ENCODE results near the gene CLASP2. TPM values are rescaled to one million over a fixed set of nuclear protein-coding genes. Genes with fewer than 3 reads are reported as not detected.

Gene CLASP2
- total RNA-seq, 2 experiments from 2014 or later = 40.6 to 43.0 TPM

- no peak overlapping the region for H3K27ac Mint-ChIP-seq
- no peaks in the 10 kb centered on the region for H3K9me3 Mint-ChIP-seq
- CTCF ChIA-PET = no interaction called here
- H3K36me3 Mint-ChIP-seq (ENCODE audit: low read depth) = no peaks in the 10 kb centered on the region
- no peak for DNase-seq
- POLR2A ChIA-PET = no interaction called here
- H3K4me1 Mint-ChIP-seq = no peaks in the 10 kb centered on the region
- no peak overlapping the region for H3K4me3 Mint-ChIP-seq
- H3K27me3 Mint-ChIP-seq = no peaks in the 10 kb centered on the region
Measured at GRCh38 chr3:33592999-33593398, 125.1 kb downstream of the CLASP2 start.

GRCh38 chr3:33590541-33590940 is 127.5 kb downstream of the CLASP2 start:
- ChIA-PET POLR2A (no interaction called here), CTCF (no interaction called here)
- DNase-seq = no peak
- Mint-ChIP-seq H3K36me3 (ENCODE audit: low read depth) (no peaks in the 10 kb centered on the region), H3K9me3 (no peaks in the 10 kb centered on the region), H3K27ac (no peak overlapping the region), H3K27me3 (no peaks in the 10 kb centered on the region), H3K4me3 (no peak overlapping the region), H3K4me1 (no peaks in the 10 kb centered on the region)

- CTCF ChIA-PET = no interaction called here
- no peaks in the 10 kb centered on the region for H3K36me3 Mint-ChIP-seq (ENCODE audit: low read depth)
Measured at GRCh38 chr3:33586402-33586801, 131.7 kb downstream of the CLASP2 start.

GRCh38 chr3:33582234-33582633 is 135.8 kb downstream of the CLASP2 start:
- no peaks in the 10 kb centered on the region for H3K9me3 Mint-ChIP-seq
- no peak overlapping the region for H3K4me3 Mint-ChIP-seq
- ChIA-PET CTCF (interaction anchor here (0.6 kb wide), 2 partner anchors 22 to 72 kb away, joined by 3 to 4 read pairs; no protein-coding TSS in a partner anchor), POLR2A (no interaction called here)
- DNase-seq = no peak
- H3K27me3 Mint-ChIP-seq = no peaks in the 10 kb centered on the region
- H3K27ac Mint-ChIP-seq = no peak overlapping the region
- H3K36me3 Mint-ChIP-seq (ENCODE audit: low read depth) = no peaks in the 10 kb centered on the region
- H3K4me1 Mint-ChIP-seq = no peaks in the 10 kb centered on the region

More at GRCh38 chr3:33586402-33586801, 131.7 kb downstream of the CLASP2 start:
- H3K27ac Mint-ChIP-seq = no peak overlapping the region
- no peaks in the 10 kb centered on the region for H3K9me3 Mint-ChIP-seq
- no peaks in the 10 kb centered on the region for H3K27me3 Mint-ChIP-seq
- no peaks in the 10 kb centered on the region for H3K4me1 Mint-ChIP-seq
- no peak overlapping the region for H3K4me3 Mint-ChIP-seq
- no peak for DNase-seq
- POLR2A ChIA-PET = no interaction called here

- ChIA-PET POLR2A (no interaction called here), CTCF (interaction anchor here (0.6 kb wide), 2 partner anchors 21 to 71 kb away, joined by 3 to 4 read pairs; no protein-coding TSS in a partner anchor)
- H3K27ac Mint-ChIP-seq = no peak overlapping the region
- no peak overlapping the region for H3K4me3 Mint-ChIP-seq
- no peaks in the 10 kb centered on the region for H3K4me1 Mint-ChIP-seq
- H3K9me3 Mint-ChIP-seq = no peaks in the 10 kb centered on the region
- H3K36me3 Mint-ChIP-seq (ENCODE audit: low read depth) = no peaks in the 10 kb centered on the region
- no peaks in the 10 kb centered on the region for H3K27me3 Mint-ChIP-seq
- DNase-seq = no peak
Measured at GRCh38 chr3:33581666-33582065, 136.4 kb downstream of the CLASP2 start.

GRCh38 chr3:33579840-33580239 is 138.2 kb downstream of the CLASP2 start:
- H3K27me3 Mint-ChIP-seq = no peaks in the 10 kb centered on the region
- H3K27ac Mint-ChIP-seq = no peak overlapping the region
- POLR2A ChIA-PET = no interaction called here
- no peak for DNase-seq
- no peak overlapping the region for H3K4me3 Mint-ChIP-seq
- no peaks in the 10 kb centered on the region for H3K9me3 Mint-ChIP-seq
- no peaks in the 10 kb centered on the region for H3K4me1 Mint-ChIP-seq
- H3K36me3 Mint-ChIP-seq (ENCODE audit: low read depth) = no peaks in the 10 kb centered on the region
- CTCF ChIA-PET = no interaction called here

- Mint-ChIP-seq H3K4me1 (no peaks in the 10 kb centered on the region), H3K4me3 (no peak overlapping the region), H3K27ac (no peak overlapping the region), H3K9me3 (no peaks in the 10 kb centered on the region), H3K27me3 (no peaks in the 10 kb centered on the region), H3K36me3 (ENCODE audit: low read depth) (no peaks in the 10 kb centered on the region)
- ChIA-PET CTCF (no interaction called here), POLR2A (no interaction called here)
- DNase-seq = no peak
Measured at GRCh38 chr3:33579178-33579510, 138.9 kb downstream of the CLASP2 start.

- Mint-ChIP-seq H3K4me3 (no peak overlapping the region), H3K4me1 (no peaks in the 10 kb centered on the region)
Measured at GRCh38 chr3:33578325-33579177, 139.5 kb downstream of the CLASP2 start.

GRCh38 chr3:33577588-33577987 is 140.5 kb downstream of the CLASP2 start:
- Mint-ChIP-seq H3K4me3 (no peak overlapping the region), H3K27me3 (no peaks in the 10 kb centered on the region), H3K36me3 (ENCODE audit: low read depth) (peaks cover 6% of the 10 kb centered on the region), H3K9me3 (no peaks in the 10 kb centered on the region), H3K27ac (no peak overlapping the region), H3K4me1 (no peaks in the 10 kb centered on the region)
- DNase-seq = no peak
- POLR2A ChIA-PET = no interaction called here
- CTCF ChIA-PET = no interaction called here

More at GRCh38 chr3:33578325-33579177, 139.5 kb downstream of the CLASP2 start:
- no peak for DNase-seq
- H3K36me3 Mint-ChIP-seq (ENCODE audit: low read depth) = no peaks in the 10 kb centered on the region
- ChIA-PET CTCF (no interaction called here), POLR2A (no interaction called here)
- no peaks in the 10 kb centered on the region for H3K9me3 Mint-ChIP-seq
- no peaks in the 10 kb centered on the region for H3K27me3 Mint-ChIP-seq
- no peak overlapping the region for H3K27ac Mint-ChIP-seq

GRCh38 chr3:33577173-33577572 is 140.9 kb downstream of the CLASP2 start:
- Mint-ChIP-seq H3K36me3 (ENCODE audit: low read depth) (peaks cover 6% of the 10 kb centered on the region), H3K27me3 (no peaks in the 10 kb centered on the region)
- CTCF ChIA-PET = no interaction called here

GRCh38 chr3:33575311-33575710 is 142.7 kb downstream of the CLASP2 start:
- no peak for DNase-seq
- Mint-ChIP-seq H3K27me3 (no peaks in the 10 kb centered on the region), H3K36me3 (ENCODE audit: low read depth) (peaks cover 11% of the 10 kb centered on the region), H3K27ac (no peak overlapping the region), H3K4me1 (no peaks in the 10 kb centered on the region), H3K9me3 (no peaks in the 10 kb centered on the region), H3K4me3 (no peak overlapping the region)
- ChIA-PET CTCF (no interaction called here), POLR2A (no interaction called here)

More at GRCh38 chr3:33577173-33577572, 140.9 kb downstream of the CLASP2 start:
- Mint-ChIP-seq H3K4me1 (no peaks in the 10 kb centered on the region), H3K27ac (no peak overlapping the region), H3K4me3 (no peak overlapping the region), H3K9me3 (no peaks in the 10 kb centered on the region)
- POLR2A ChIA-PET = no interaction called here
- DNase-seq = no peak

GRCh38 chr3:33557829-33558228 is 160.2 kb downstream of the CLASP2 start:
- H3K27ac Mint-ChIP-seq = no peak overlapping the region
- CTCF ChIA-PET = interaction anchor here (0.6 kb wide), 1 partner anchor 727 kb away, joined by 3 read pairs; no protein-coding TSS in a partner anchor
- no peaks in the 10 kb centered on the region for H3K27me3 Mint-ChIP-seq
- peaks cover 12% of the 10 kb centered on the region for H3K36me3 Mint-ChIP-seq (ENCODE audit: low read depth)
- POLR2A ChIA-PET = no interaction called here
- no peak for DNase-seq
- H3K9me3 Mint-ChIP-seq = no peaks in the 10 kb centered on the region
- H3K4me1 Mint-ChIP-seq = no peaks in the 10 kb centered on the region
- H3K4me3 Mint-ChIP-seq = no peak overlapping the region

- Mint-ChIP-seq H3K27me3 (no peaks in the 10 kb centered on the region), H3K4me3 (no peak overlapping the region), H3K36me3 (ENCODE audit: low read depth) (peaks cover 12% of the 10 kb centered on the region), H3K9me3 (no peaks in the 10 kb centered on the region), H3K27ac (no peak overlapping the region), H3K4me1 (no peaks in the 10 kb centered on the region)
- ChIA-PET CTCF (interaction anchor here (0.6 kb wide), 1 partner anchor 726 kb away, joined by 3 read pairs; no protein-coding TSS in a partner anchor), POLR2A (no interaction called here)
- no peak for DNase-seq
Measured at GRCh38 chr3:33557279-33557678, 160.8 kb downstream of the CLASP2 start.

- no peak for DNase-seq
- H3K27me3 Mint-ChIP-seq = no peaks in the 10 kb centered on the region
- H3K36me3 Mint-ChIP-seq (ENCODE audit: low read depth) = peaks cover 25% of the 10 kb centered on the region
- CTCF ChIA-PET = no interaction called here
- no peaks in the 10 kb centered on the region for H3K9me3 Mint-ChIP-seq
- H3K27ac Mint-ChIP-seq = no peak overlapping the region
- H3K4me3 Mint-ChIP-seq = no peak overlapping the region
- POLR2A ChIA-PET = no interaction called here
- H3K4me1 Mint-ChIP-seq = no peaks in the 10 kb centered on the region
Measured at GRCh38 chr3:33547101-33547500, 171.0 kb downstream of the CLASP2 start.
